ENCODE measurements around the gene EMC8.
A peak's percentile ranks its signal among the peaks of the same experiment; 100 is the strongest.

EMC8 gene

GRCh38 chr16:85781695-85782370, 17.5 kb downstream of the EMC8 start:
- peak; percentile 9 for DNase-seq

GRCh38 chr16:85781156-85781555, 18.2 kb downstream of the EMC8 start:
- DNase-seq = no peak

GRCh38 chr16:85780281-85780680, 19.1 kb downstream of the EMC8 start:
- no peak for DNase-seq

- no peak for DNase-seq
These were observed 20.5 kb downstream of the EMC8 start for GRCh38 chr16:85778873-85779272.

GRCh38 chr16:85777583-85778310, 21.6 kb downstream of the EMC8 start:
- no peak for DNase-seq

- DNase-seq = no peak
These were observed 24.5 kb downstream of the EMC8 start for GRCh38 chr16:85774811-85775210.

GRCh38 chr16:85774136-85774535, 25.2 kb downstream of the EMC8 start:
- DNase-seq = no peak

GRCh38 chr16:85773044-85773443, 26.3 kb downstream of the EMC8 start:
- no peak for DNase-seq

- DNase-seq = no peak
These were observed 28.6 kb downstream of the EMC8 start for GRCh38 chr16:85770741-85771140.

- DNase-seq = no peak
These were observed 31.1 kb downstream of the EMC8 start for GRCh38 chr16:85768199-85768598.

- DNase-seq = no peak
These were observed 31.8 kb downstream of the EMC8 start for GRCh38 chr16:85767531-85767930.

- no peak for DNase-seq
These were observed 33.6 kb downstream of the EMC8 start for GRCh38 chr16:85765767-85766166.

GRCh38 chr16:85765211-85765610, 34.1 kb downstream of the EMC8 start:
- no peak for DNase-seq

- no peak for DNase-seq
These were observed 35.7 kb downstream of the EMC8 start for GRCh38 chr16:85763616-85764015.

- no peak for DNase-seq
These were observed 36.4 kb downstream of the EMC8 start for GRCh38 chr16:85762970-85763369.

GRCh38 chr16:85761861-85762260, 37.5 kb downstream of the EMC8 start:
- DNase-seq = peak; percentile 78

GRCh38 chr16:85759631-85760419, 39.5 kb downstream of the EMC8 start:
- DNase-seq = no peak

GRCh38 chr16:85759136-85759535, 40.2 kb downstream of the EMC8 start:
- DNase-seq = peak; percentile 93

- no peak for DNase-seq
These were observed 42.0 kb downstream of the EMC8 start for GRCh38 chr16:85757341-85757822.

- no peak for DNase-seq
These were observed 43.2 kb downstream of the EMC8 start for GRCh38 chr16:85755929-85756768.

- peak; percentile 9 for DNase-seq
These were observed 44.9 kb downstream of the EMC8 start for GRCh38 chr16:85754413-85754812.

GRCh38 chr16:85753976-85754375, 45.4 kb downstream of the EMC8 start:
- no peak for DNase-seq

GRCh38 chr16:85753559-85753958, 45.8 kb downstream of the EMC8 start:
- no peak for DNase-seq

Measured in GF-D8 (cell line).